ENCODE results near the gene CGNL1.

Gene CGNL1

DNA sequence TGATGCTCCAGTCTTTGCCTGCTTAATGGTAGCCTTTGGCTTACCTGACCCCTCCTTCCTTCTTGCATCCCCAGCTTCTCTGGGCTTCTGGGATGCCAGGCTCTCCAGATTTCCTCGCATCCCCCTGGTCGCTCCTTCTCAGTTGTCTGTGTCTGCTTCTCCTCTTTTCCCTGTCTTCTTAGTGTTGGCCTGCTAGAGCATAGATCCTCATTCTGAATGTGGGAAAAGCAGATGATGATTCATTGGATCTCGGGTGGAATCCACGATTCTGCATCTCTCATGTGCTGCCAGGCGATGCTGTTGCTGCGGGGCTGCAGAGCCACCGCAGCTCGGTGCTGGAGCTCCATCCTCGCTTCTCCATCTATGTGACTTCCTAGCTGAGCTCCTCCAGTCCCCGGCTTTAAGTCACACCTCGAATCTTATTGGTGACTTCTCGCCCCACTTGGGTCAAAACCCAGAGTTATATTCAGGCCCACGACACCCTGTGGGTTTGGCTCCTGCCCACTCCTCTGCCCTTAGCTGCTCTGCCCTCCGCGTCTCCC, 47.4 kb downstream of the CGNL1 start:
- DNase-seq (ENCODE audit: low read depth in 2 of 2), result no peak

DNA sequence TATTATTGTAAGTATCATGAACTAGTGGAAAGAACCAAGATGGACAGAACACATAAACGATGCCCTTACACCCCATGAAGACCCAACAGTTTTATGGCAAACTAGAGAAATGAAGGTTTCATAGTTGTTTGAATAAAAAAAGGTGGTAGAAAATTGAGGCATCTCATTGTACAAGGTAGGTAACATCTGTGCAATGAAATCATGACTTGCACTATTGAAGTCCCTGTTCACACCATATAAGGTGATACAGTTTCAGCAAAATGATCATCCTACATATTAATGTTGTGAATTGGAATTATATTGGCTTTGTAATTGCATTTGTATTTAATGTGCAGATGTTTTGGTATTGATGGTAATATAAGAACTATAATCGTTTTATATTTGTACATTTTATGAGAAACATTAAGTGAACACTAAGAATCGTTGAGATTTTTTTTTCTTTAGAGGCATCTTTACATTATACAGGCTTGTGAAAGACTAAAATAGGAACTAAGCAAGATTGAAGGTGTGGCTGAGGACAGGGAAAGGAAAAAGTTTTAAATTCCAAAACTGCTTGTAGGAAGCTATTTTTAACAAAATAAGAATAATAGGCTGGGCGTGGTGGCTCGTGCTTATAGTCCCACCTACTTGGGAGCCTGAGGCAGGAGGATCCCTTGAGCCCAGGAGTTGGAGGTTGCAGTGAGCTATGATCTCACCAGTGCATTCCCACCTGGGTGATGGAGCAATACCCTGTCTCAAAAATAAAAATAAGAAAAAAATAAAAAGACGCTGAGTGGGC, 48.5 kb downstream of the CGNL1 start:
- DNase-seq (ENCODE audit: low read depth in 2 of 2), result no peak

DNA sequence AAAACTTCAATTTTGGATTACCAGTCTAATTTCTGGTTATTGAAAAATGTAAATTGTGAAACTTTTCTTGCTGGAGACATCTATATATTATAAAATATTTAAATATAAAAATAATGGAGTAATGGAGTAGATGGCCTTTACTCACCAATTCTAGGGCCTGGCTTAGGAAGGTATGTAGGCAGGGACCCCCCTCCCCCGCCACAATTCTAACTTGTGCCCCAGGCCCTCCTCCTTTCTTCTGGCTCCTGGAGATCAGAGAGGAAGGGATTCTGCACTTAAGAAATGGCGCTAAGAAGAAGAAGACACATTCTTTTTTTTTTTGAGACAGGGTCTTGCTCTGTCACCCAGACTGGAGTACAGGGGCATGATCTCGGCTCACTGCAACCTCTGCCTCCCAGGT, 49.5 kb downstream of the CGNL1 start:
- DNase-seq (ENCODE audit: low read depth in 2 of 2), result no peak

DNA sequence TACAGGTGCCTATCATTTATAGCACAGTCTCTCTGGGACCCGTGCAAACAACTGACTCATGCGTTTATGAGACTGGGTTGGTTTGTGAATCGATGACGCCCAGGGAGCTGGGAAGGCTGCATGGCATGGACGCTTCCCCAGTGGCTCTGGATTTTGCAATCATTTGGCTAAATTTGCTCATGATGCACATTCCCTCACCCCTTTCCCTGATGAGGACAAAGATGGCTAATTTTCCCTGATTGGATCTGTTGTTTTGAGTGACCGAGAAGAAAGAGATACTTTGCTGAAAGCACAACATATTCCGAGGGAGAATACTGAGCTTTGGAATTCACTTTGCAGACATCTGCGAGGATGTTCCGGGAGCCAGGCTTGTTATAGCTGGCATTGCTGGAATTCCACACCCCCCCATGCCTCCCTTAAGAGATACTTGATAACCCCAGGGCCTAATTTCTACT, 51.1 kb downstream of the CGNL1 start:
- DNase-seq (ENCODE audit: low read depth in 2 of 2), result no peak

DNA sequence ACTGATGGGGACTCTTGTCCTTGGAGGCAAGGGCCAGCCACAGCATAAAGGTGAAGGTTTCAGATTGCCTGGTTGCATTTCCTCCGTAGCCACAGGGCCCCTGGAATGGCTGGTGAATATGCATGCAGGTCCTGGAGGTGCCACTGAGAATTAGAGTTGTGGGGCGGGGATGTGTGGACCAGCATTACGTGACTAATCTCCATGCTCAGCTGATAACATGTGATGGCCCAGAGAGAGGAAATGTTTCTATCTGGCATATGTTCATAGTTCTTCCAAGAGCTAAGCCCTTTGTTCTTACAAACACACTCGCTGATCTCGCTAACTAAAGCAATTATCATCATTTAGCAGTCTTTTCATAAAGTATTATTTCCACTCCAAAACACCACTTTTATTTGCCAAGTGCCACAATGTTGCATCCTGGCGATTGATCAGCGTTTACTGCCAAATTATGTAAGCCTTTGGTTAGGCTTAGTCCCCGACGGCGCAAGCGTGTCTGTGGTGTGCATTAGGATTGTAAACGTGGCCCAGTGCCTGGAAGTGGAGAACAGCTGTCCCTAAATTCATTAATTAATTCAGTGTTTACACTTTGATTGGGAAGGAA, 55.9 kb downstream of the CGNL1 start:
- DNase-seq (ENCODE audit: low read depth in 2 of 2), result no peak

DNA sequence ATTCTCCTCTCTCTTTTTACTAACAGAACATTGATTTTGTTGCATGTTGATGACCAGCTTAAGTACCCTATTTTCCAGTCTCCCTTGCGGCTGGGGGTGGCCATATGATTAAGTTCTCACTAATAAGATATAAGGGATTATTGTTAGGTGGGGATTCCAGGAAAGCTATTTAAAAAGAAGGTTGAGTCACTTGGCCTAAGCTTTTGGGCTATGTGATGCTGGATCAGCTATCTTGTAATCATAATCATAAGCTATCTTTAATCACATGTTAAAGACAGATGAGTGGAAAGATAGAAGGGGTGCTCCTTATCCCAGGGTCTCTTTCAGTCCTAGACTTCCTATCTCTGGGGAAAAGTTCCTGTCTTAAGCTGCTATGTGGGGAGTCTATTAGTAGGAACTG, 59.9 kb downstream of the CGNL1 start:
- no peak for DNase-seq (ENCODE audit: low read depth in 2 of 2)

DNA sequence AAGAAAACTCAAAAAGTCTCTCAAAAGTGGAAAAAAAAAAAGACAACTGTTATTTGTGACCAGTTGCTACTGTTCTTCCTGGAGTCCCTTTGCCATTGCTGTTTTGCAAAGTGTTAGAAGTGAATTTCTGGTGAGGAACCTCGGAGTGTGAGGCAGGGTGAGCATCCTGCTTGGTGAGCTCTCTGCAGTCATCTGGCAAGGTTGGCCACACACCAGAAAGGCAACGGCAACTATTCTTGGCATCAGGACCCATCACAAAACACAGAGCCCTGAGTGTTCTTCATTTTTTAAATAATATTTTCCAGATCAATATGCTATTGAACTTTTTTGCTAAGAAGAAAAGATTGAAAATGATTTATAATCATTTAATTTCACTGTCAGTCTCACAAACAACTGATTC, 60.7 kb downstream of the CGNL1 start:
- DNase-seq (ENCODE audit: low read depth in 2 of 2), result no peak

DNA sequence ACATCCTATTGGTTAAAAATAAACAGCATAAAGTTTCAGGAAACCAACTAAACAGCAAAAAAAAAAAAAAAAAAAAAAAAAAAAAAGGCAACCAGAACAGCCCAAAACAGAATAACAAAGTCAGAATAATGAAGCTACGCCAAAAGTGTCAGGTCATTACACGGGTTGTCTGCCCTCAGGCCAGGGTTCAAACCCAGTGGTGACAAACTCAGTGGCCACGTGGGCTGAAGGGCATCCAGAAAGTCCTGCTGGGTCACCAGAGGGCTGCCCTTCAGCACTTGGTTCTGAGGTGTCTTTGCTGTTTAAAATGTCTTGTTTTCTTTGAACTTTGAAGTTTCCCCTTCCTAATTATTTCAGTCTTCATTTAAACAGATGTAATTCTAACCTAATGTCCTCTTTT, 61.3 kb downstream of the CGNL1 start:
- no peak for DNase-seq (ENCODE audit: low read depth in 2 of 2)

DNA sequence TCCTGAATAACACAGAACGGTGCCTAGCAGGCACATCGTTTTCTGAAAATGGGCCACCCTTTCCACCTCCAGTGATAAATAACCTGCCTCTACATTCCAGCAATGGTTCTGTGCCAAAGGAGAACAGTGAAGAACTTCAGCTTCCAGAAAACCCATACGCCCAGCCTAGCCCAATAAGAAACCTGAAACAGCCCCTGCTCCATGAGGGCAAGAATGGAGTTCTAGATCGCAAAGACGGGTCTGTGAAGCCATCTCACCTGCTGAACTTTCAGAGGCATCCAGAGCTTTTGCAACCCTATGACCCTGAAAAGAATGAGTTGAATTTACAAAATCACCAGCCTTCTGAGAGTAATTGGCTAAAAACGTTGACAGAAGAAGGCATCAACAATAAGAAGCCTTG, 61.9 kb downstream of the CGNL1 start:
- no peak for DNase-seq (ENCODE audit: low read depth in 2 of 2)

DNA sequence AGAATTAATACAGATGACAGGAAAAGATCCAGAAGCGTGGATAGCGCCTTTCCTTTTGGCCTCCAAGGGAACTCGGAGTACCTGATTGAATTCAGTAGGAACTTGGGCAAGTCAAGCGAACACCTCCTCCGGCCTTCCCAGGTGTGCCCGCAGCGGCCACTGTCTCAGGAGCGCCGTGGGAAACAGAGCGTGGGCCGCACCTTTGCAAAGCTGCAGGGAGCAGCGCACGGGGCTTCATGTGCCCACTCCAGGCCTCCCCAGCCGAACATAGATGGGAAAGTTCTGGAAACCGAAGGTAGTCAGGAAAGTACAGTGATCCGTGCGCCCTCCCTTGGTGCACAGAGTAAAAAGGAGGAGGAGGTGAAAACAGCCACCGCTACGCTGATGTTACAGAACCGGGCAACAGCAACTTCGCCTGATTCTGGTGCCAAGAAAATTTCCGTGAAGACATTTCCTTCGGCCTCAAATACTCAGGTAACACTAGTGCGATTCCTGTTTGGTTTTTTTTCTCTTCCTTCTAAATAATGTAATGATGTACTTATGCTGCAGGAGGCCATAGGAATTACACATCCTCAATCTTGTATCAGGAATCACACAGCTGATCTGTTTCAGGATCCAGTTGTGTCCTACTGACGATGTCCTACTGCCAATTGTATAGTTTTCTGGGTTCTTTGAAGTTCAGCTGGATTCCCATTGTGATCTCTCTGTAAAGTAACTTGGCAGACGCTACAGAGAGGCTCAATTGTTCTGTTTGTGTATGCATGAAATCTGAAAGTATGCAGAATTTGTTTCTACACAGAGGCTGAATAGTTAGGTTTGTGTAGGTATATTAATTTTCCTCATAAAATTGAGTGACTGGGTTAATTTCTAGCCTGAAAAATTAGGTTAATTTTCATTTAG, 63.1 kb downstream of the CGNL1 start:
- DNase-seq (ENCODE audit: low read depth in 2 of 2), result no peak

DNA sequence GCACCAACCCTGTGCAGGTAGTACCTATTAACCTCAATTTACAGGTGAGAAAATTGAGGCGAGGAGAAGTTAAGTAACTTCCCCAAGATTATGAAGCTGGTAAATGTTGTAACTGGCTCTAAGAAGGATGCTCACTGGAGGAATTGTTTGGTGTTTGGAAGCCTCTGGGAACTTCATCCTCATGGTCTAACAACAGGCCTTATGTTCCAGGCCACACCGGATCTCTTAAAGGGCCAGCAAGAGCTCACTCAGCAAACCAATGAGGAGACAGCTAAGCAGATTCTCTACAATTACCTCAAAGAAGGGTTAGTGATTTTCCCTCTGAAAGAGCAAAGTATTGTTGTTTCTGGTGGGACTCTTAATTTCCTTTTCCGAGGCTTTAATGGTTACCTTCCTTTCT, 63.9 kb downstream of the CGNL1 start:
- no peak for DNase-seq (ENCODE audit: low read depth in 2 of 2)

DNA sequence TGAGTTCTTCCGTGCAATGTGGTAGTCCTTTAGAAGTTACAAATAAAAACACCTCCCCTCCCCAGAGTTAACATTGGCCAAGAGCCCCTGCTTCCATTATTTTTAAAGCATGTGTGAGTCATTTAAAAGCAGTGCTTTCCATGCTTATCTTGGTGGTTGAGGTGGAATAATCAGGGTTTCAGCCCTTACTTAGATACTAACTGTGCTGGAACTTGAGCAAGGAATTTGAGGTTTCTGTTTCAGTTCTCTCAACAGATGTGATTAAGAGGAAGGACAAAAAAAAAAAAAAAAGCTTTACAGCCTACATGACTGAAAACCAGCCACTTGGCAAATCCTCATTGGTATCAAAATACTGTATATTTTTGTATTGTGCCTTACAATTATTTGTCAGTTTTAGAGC, 64.5 kb downstream of the CGNL1 start:
- no peak for DNase-seq (ENCODE audit: low read depth in 2 of 2)

DNA sequence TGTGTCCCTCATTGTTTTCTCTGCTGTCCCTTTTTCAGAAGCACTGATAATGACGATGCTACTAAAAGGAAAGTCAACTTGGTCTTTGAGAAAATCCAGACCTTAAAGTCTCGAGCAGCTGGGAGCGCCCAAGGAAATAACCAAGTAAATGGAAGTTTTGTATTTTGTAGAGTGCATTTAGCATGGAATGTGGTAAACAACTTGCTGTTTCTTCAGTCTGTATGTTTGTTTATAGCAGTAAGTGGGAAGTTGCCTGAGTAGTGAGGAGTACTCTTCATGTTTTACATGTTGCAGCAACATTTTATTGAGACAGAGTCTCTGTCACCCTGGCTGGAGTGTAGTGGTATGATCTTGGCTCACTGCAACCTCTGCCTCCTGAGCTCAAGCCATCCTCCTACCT, 66.0 kb downstream of the CGNL1 start:
- DNase-seq (ENCODE audit: low read depth in 2 of 2), result no peak

DNA sequence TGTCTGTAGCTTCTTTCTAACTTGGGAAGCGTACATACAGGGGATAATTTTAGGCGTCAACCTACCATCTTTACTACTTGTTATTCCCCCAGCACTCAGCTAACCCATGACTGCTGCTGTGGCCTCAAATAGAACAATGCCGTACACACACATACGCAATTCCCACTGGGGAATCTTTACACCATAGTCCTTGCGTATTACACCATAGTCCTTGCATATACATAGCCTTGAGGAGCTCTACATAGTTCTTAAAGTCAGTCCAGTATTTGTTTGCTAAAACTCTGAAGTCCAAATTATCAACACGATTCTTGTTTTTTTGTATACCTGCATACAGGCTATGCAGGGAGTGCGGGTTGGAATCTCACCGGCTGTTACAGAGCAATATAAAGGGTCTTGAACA, 67.2 kb downstream of the CGNL1 start:
- DNase-seq (ENCODE audit: low read depth in 2 of 2), result no peak

DNA sequence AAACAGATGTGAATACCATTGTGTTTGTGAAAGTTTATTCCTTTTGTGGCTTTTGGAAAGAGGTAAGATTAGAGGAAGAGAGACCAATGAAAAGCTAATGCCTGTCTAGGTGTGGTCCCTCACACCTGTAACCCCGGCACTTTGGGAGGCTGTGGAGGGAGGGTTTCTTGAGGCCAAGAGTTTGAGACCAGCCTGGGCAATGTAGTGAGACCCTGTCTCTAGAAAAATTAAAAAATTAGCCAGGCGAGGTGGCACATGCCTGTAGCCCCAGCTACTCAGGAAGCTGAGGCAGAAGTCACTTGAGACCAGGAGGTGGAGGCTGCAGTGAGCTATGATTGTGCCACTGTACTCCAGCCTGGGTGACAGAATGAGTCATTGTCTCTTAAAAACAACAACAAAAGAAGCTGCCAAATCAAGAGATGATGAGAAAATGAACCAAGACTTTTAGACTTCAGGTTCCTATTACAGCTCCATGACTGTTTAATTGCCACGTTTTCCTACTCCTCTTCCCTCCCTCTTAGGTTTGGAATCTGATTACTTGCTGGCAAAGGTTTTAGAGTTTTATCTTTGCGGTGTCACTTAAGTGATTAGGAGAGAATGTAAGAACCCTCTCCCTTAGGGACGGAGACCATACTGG, 68.7 kb downstream of the CGNL1 start:
- DNase-seq (ENCODE audit: low read depth in 2 of 2), result no peak

DNA sequence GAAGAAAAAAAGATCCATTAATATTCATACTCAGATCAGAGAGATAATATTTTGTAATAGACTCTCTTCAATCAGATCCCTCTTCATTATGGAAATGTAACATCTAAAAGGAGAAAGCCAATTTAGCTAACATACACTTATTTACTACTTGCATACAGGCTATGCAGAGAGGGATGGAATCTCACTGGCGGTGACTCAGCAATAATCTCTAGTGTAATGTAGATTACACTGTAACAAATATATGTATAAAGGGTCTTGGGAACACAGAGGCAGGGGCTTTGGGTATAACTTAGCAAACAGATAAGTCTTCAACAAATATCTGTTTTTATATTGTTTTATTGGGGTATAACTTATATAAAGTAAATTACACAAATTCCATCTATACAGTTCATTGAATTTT, 69.6 kb downstream of the CGNL1 start:
- DNase-seq (ENCODE audit: low read depth in 2 of 2), result no peak

DNA sequence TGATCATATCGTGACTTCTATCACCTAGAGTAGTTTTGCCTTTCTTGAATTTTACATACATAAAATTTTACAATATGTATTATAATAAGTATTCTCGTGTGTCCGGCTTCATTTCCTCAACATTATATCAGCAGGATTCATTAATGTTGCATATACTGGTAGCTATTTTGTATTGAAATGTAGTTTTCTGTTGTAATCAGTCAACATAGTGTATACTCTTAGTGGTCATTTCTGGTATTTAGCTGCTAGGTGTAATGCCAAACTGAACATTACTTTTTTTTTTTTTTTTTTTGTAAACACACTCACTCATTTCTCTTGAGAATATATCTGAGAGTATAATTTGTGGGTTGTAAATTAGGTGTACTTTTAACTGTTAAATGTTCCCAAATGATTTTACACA, 70.1 kb downstream of the CGNL1 start:
- no peak for DNase-seq (ENCODE audit: low read depth in 2 of 2)

DNA sequence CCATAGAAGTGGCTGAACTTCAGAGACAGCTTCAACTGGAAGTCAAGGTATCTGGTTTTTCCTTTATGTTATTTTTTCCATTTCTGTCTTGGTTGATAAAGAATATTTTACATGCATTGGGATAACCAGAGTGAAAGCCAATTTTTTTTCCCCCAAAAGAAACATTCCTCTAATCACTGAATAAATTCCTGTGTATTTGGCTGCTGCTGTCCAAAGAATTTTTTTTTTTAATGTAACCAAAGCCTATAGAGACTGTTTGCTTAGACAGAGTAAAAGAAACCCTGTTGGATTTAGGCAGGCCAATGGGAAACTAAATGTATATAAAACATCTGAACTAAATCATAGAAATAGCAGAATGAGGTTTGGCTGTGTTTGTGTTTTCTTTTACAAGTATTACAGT, 75.2 kb downstream of the CGNL1 start:
- DNase-seq (ENCODE audit: low read depth in 2 of 2), result no peak

DNA sequence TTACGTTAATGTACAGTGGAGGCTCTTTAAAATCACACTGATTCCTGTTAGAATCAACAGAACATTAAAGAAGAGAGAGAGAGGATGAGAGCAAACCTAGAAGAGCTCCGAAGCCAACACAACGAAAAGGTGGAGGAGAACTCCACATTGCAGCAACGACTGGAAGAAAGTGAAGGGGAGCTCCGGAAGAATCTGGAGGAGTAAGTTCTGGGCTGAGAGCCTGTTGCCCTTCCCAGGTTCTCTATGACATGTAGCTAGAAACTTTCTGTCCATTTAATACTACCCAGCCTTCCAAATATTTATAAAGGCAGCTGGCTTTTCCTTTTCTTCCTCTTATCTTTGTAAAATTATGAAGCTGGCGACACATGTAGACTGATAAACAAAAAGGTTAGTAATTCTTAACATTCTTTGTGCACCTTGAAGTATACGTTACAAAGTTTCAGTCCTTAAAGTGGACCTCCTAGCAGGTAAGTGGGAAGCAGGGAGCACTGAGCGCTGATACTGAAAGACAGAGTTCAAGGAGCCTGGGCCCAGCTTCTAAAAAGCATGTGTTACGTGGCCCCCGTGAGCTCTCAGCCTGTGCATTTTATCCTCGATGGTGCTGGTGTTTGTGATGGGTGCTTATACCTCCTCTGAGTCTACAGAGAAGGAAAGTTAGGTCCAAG, 75.9 kb downstream of the CGNL1 start:
- DNase-seq (ENCODE audit: low read depth in 2 of 2), result no peak

DNA sequence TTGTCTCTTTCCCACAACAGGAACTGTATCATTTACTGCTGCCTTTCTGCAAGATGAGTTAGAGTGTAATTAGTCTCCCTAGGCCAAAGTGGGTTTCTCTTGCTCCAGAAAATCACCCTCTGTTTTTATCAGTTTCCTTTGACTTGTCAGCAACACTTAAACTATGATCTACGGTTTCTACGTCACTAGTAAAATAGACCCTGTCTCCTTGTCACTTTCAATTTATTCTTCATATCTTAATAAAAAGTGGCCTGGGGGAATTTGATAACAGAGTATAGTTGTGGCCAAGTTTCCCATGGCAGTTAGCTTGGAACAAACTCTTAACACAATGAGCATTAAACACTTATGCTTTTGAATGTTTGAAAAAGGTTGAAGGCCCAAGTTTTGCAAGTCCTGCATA, 79.6 kb downstream of the CGNL1 start:
- DNase-seq (ENCODE audit: low read depth in 2 of 2), result no peak

DNA sequence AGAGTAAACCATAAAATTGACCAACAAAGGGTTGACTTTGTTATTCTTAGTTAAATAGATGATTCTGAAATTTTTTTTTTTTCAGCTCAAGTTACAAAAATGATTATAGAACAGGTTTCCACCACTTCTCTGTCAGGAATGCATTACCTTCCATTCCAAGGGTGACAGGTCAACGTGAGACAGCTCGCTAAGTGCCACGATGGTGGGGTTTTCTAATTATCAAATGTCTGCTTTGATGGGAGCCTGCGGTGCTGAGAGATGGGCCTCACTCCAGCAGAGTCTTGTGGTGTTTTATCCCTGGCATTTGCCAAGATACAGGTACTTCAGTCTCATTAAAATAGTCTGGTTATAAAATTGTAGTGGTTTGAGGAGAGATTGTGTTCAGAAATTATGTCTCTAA, 80.3 kb downstream of the CGNL1 start:
- DNase-seq (ENCODE audit: low read depth in 2 of 2), result no peak

All from stimulated activated CD8-positive, alpha-beta memory T cell treated with anti-CD3 and anti-CD28 coated beads, Interleukin-2, amount 100 ng/mL, for 1 hour (primary cell).